Chondrocyte (in vitro differentiated cells): ENCODE results near the gene CAPSL. TPM values are rescaled to one million over a fixed set of nuclear protein-coding genes. Genes with fewer than 3 reads are reported as not detected.
"Not testable (repeated sequence)": the region's sequence is repeated elsewhere in the genome, so short reads cannot be mapped to it uniquely, and the experiment has no call there.

Source experiments
- DNase-seq: peaks from one replicate; pipeline ENCODE4 v3.0.0; 2021; ENCODE audit warnings: mixed read lengths, low spot score
- H3K27ac Mint-ChIP-seq: one replicate; pipeline ENCODE4 v1.8.0; 2021; ENCODE audit warnings: mild to moderate bottlenecking, moderate library complexity, mixed read lengths; ENCODE audit not compliant: unreplicated experiment
- H3K27me3 Mint-ChIP-seq: 2 replicates; pipeline ENCODE4 v1.8.0; 2021; ENCODE audit warnings: low read depth, mixed read lengths
- H3K36me3 Mint-ChIP-seq: 2 replicates; pipeline ENCODE4 v1.8.0; 2021; ENCODE audit warnings: low read depth, mixed read lengths
- H3K4me1 Mint-ChIP-seq: 2 replicates; pipeline ENCODE4 v1.8.0; 2021; ENCODE audit warnings: low read depth, mild to moderate bottlenecking, mixed read lengths
- H3K4me3 Mint-ChIP-seq: one replicate; pipeline ENCODE4 v1.8.0; 2021; ENCODE audit warnings: mild to moderate bottlenecking, moderate library complexity, mixed read lengths; ENCODE audit not compliant: unreplicated experiment
- H3K9me3 Mint-ChIP-seq: 2 replicates; pipeline ENCODE4 v1.8.0; 2021; ENCODE audit warnings: low read depth, mixed read lengths
- total RNA-seq: library from RNA; stranded (reverse); gene quantifications from 3 replicates; pipeline ENCODE4 v1.2.1, GENCODE V29; 2021
- TF ChIP-seq, protein P1 (sequence below): fragments of 200-600 bp; sonication (generic); IDR thresholded peaks from 2 replicates; pipeline ENCODE4 v1.5.0; 2021; ENCODE audit warnings: antibody characterized with exemption, mild to moderate bottlenecking, moderate library complexity

Gene CAPSL
- total RNA-seq, 1 donor from 2014 or later, result not detected

DNA sequence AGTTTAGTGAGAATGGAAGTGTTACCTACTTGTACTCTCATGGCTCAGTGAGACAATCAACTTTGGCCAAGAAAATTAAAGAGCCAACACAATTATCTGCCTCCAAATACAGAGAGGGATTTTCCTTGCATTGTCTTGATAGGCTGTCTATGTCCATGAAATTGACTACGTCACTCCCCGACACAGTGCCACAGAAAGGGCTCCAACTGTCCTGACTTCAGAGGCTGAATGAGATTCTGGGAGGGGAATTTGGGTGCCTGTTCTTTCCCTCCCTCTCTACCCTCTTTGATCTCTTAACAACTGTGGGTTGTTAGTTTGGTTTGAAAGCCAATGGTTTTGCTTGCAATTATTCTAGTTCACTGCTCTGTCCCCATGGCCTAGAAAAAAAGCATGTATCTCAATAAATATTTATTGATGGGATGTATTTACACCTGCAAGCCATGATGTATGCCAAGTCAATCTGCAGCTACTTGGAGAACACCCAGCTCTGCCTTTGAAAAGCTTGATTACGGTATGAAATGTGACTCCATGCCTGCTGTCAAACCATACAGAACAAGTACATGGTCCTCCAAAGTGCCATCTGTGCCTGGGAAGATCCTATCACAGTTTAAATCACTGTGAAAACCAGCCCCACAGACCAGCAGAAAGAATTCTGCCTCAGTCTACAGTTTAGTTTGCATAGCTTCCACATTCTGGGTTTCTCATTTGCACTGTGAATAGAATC lies 37.3 kb downstream of the CAPSL start:
- H3K4me1 Mint-ChIP-seq, result no peaks in the 10 kb centered on the region
- no peak overlapping the region for H3K4me3 Mint-ChIP-seq
- H3K27ac Mint-ChIP-seq, result no peak overlapping the region
- no peaks in the 10 kb centered on the region for H3K36me3 Mint-ChIP-seq
- no peaks in the 10 kb centered on the region for H3K9me3 Mint-ChIP-seq
- no peak for DNase-seq
- TF ChIP-seq, protein P1, sequence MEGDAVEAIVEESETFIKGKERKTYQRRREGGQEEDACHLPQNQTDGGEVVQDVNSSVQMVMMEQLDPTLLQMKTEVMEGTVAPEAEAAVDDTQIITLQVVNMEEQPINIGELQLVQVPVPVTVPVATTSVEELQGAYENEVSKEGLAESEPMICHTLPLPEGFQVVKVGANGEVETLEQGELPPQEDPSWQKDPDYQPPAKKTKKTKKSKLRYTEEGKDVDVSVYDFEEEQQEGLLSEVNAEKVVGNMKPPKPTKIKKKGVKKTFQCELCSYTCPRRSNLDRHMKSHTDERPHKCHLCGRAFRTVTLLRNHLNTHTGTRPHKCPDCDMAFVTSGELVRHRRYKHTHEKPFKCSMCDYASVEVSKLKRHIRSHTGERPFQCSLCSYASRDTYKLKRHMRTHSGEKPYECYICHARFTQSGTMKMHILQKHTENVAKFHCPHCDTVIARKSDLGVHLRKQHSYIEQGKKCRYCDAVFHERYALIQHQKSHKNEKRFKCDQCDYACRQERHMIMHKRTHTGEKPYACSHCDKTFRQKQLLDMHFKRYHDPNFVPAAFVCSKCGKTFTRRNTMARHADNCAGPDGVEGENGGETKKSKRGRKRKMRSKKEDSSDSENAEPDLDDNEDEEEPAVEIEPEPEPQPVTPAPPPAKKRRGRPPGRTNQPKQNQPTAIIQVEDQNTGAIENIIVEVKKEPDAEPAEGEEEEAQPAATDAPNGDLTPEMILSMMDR, result no peak
- H3K27me3 Mint-ChIP-seq, result no peaks in the 10 kb centered on the region

DNA sequence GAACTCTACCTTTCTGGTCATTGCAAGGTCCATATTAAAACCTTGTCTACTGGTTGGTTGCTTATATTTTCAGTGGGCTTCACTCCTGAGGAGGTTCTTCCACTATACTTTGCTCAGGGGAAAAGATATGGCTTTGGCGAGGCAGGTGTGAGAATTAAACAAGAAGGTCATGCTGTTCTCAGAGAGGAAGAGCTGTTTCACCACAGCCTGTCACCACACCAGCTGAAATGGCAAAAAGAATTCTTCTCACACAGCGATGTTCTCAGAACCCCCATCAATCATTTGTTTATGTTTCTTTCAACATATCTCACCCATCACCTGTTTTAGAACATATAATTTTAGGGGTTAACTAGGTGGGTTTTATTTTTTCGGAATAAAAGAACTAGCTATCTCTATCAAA lies 38.6 kb downstream of the CAPSL start:
- DNase-seq, result no peak
- Mint-ChIP-seq H3K27ac (no peak overlapping the region), H3K36me3 (no peaks in the 10 kb centered on the region), H3K9me3 (no peaks in the 10 kb centered on the region), H3K27me3 (no peaks in the 10 kb centered on the region), H3K4me3 (no peak overlapping the region), H3K4me1 (no peaks in the 10 kb centered on the region)
- TF ChIP-seq, protein P1, result no peak

DNA sequence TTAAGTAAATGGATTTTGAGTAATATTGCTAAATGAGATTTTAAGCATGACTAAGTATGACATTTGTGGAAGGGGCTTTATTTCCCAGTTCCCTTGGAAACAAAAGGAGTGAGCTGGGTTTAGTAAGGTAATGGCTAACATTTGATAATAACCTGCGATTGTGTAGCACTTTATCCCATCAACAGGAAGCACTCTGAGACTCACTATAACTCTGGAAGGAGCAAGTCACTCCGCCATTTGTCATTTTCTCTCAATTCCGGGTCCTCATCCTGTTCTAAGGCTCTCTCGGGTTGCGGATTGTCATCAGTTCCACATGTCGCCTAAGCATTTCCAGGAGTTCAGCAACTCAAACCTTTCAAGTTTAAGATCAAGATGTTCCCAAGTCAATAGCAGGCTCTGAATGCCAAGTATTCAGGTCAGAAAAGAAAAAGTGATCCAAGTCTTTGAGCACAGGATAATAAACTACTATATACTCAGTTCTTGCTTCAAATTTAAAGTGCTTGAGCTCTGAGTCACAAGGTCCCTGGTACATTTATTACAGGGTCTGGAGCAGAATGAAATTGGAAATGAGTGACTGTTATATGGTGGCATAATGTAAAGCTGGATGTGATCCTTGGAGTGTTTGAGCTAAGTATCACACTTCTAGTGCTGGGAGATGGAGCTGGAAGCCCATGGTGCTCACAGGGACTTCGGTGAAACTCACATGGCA lies 39.3 kb downstream of the CAPSL start:
- Mint-ChIP-seq H3K4me3 (no peak overlapping the region), H3K36me3 (no peaks in the 10 kb centered on the region), H3K27me3 (no peaks in the 10 kb centered on the region), H3K4me1 (no peaks in the 10 kb centered on the region), H3K9me3 (no peaks in the 10 kb centered on the region), H3K27ac (no peak overlapping the region)
- no peak for DNase-seq
- TF ChIP-seq, protein P1, result no peak

DNA sequence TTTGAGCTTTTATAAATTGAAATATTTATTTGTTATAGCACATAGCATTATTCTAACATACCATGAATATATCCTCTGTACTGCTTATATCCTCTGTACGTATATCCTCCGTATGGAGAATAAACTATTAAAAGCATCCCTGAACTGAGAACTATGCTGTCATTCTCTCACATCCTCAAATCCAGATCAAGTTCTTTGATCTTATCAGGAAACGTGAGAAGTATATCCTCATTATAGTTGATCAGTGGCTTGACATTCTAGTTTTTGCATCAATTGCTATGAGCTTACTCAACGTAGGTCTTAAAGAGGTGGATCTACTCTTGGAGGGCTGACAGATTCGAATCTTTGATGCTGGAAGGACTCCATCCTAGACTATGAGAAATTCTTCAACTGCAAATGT lies 44.3 kb downstream of the CAPSL start:
- peaks cover 5% of the 10 kb centered on the region for H3K4me1 Mint-ChIP-seq
- no peaks in the 10 kb centered on the region for H3K9me3 Mint-ChIP-seq
- no peak overlapping the region for H3K27ac Mint-ChIP-seq
- TF ChIP-seq, protein P1, result no peak
- no peaks in the 10 kb centered on the region for H3K36me3 Mint-ChIP-seq
- DNase-seq, result no peak
- H3K27me3 Mint-ChIP-seq, result no peaks in the 10 kb centered on the region
- H3K4me3 Mint-ChIP-seq, result no peak overlapping the region

DNA sequence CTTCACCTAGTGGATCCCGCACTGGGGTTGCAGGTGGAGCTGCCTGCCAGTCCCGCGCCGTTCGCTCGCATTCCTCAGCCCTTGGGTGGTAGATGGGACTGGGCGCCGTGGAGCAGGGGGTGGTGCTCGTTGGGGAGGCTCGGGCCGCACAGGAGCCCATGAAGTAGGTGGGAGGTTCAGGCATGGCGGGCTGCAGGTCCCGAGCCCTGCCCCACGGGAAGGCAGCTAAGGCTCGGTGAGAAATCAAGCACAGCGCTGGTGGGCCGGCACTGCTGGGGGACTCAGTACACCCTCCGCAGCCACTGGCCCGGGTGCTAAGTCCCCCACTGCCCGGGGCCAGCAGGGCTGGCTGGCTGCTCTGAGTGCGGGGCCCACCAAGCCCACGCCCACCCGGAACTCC lies 45.6 kb downstream of the CAPSL start:
- H3K36me3 Mint-ChIP-seq, H3K27me3 Mint-ChIP-seq, H3K9me3 Mint-ChIP-seq, DNase-seq, H3K4me1 Mint-ChIP-seq, H3K27ac Mint-ChIP-seq, H3K4me3 Mint-ChIP-seq: not testable (repeated sequence)
